NB4 (cell line): ENCODE results near the gene P4HB.

Experiments used
- CTCF ChIP-seq: IDR thresholded peaks from one replicate; pipeline ENCODE4 v1.5.1; 2012; ENCODE audit warnings: low read depth, low read length
- MAX ChIP-seq: IDR thresholded peaks from 2 replicates; pipeline ENCODE4 v1.6.1; 2011; ENCODE audit warnings: low read depth, low read length
- MYC ChIP-seq: IDR thresholded peaks from 2 replicates; pipeline ENCODE4 v1.6.1; 2011; ENCODE audit warnings: low read depth, low read length
- POLR2A ChIP-seq: IDR thresholded peaks from 2 replicates; pipeline ENCODE4 v1.6.1; 2011; ENCODE audit warnings: mild to moderate bottlenecking; ENCODE audit not compliant: insufficient read length; ENCODE audit errors: extremely low read depth

- no peak for TF ChIP-seq CTCF
- TF ChIP-seq POLR2A: no peak
- no peak for TF ChIP-seq MAX
- TF ChIP-seq MYC: no peak
Observed at GRCh38 chr17:81833921-81834830, 26.2 kb downstream of the P4HB start.
